Skeletal muscle cell (primary cell): ENCODE data around the gene RHEX.
"Not testable (repeated sequence)": the region's sequence is repeated elsewhere in the genome, so short reads cannot be mapped to it uniquely, and the experiment has no call there.

Source experiments
- DNase-seq: peaks from one replicate; pipeline ENCODE4 v3.0.0-alpha.2; 2010; ENCODE audit warnings: low read depth
- H3K4me3 ChIP-seq: 2 replicates; pipeline ENCODE4 v1.5.1; 2011; ENCODE audit warnings: low read depth, mild to moderate bottlenecking, control low read depth, low read length, moderate library complexity

The RHEX gene, protein sequence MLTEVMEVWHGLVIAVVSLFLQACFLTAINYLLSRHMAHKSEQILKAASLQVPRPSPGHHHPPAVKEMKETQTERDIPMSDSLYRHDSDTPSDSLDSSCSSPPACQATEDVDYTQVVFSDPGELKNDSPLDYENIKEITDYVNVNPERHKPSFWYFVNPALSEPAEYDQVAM

DNA sequence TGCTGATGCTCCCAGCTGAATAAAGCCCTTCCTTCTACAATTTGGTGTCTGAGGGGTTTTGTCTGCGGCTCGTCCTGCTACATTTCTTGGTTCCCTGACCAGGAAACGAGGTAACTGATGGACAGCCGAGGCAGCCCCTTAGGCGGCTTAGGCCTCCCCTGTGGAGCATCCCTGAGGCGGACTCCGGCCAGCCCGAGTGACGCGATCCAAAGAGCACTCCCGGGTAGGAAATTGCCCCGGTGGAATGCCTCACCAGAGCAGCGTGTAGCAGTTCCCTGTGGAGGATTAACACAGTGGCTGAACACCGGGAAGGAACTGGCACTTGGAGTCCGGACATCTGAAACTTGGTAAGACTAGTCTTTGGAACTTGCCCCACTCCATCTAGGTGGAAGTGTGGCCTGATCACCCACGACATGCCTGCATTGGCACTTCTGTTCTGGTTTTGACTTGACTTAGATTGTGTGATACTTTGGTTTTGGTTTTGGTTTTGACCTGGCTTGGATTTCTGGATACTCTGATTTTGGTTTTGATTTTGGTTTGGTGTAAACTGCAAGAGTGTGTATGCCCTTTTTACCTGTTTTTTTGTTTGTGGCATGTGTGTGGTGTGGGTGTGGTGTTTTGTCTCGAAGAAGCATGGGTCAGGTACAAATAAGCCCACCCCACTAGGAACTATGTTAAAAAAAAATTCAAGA is at the start of gene RHEX:
Gene RHEX, plus strand, starts transcription at position 255 of the 692 bp plus-strand sequence. CDS start 44,656 bp downstream, outside the sequence.
- not testable (repeated sequence) for DNase-seq, H3K4me3 ChIP-seq

DNA sequence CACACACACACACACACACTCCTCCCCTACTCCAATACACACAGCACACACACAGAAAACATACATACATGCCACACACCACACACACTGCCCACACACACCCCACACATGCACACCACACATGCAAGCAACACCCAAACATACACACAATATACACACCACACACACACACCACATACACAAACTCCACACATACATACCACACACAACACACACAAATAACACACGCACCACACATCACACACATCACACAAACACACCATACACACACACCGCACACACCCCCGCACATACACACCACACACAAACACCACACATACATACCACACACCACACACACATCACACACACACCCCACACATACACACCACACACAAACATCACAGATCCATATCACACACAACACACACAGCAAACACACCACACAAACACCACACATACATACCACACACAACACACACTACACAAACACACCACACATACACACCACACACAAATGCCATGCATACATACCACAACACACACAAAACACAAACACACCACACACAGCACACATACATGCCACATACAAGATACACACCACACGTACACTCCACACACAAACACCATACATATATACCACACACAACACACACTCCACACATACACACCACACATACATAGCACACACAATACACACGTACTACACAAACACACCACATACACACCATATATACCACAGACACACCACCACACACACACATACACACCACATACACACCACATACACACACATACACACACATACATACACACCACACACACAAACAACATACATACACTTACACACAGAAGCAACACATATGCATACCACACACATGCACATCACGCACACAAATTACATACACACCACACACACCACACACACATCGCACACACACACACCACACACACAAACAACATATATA is 48.8 kb upstream of the RHEX start:
- no peak for DNase-seq
- no peak overlapping the region for H3K4me3 ChIP-seq

DNA sequence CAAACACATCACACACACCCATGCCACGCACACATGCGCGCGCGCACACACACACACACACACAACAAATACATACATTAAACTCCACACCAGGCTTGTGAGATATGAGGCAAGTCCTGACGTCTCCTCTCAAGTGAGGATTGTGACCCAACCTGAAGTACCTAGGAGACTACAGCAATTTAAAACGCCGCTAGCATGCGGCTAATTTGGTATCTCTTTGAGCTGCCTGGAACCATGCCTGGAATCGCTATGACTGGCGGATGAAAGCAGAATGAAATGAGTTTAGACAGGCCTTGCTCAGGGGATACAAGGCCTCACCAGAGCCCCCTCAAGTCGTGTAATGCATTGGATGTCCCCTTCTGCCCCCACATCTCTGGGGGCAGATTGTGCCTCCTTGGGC is 48.1 kb upstream of the RHEX start:
- H3K4me3 ChIP-seq: no peak overlapping the region
- no peak for DNase-seq

DNA sequence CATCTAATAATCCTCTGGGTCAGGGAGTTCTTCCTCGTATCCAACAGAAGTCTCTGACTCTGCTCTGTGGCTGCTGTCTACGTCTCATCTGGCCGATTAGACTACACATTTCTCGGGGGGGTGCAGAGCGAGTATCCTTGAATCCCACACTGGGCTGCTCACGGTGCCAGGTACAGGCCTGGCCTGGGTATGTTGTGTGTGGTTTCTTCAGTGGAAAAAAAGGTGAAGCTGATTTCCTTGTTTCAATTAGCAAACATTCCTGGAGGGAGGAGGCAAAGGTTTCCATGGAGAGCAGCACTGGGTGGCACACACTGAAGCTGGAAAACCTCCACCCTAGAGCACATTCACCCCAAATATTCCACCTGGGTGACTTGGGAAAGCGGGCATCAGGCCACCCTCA is 47.7 kb upstream of the RHEX start:
- DNase-seq: no peak
- no peak overlapping the region for H3K4me3 ChIP-seq

DNA sequence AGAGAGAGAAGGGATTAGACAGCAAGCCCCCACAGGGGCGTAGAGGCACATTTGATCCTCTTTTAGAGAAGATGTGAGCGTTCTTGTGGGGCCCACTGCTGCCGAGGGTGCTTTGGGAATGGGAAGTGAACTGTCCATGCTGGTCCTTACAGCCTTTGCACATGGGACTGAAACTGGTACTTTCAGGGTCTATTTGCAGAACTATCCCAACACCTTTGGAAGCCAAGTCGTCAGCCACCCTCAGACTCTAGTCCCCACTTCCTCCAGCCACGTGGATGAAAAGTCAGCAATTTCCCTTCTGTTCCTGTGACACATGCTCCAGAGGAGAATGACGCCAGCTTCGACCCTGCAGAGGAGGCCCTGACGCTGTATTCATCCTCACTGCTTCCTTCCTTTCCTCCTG is 47.2 kb upstream of the RHEX start:
- DNase-seq: no peak

DNA sequence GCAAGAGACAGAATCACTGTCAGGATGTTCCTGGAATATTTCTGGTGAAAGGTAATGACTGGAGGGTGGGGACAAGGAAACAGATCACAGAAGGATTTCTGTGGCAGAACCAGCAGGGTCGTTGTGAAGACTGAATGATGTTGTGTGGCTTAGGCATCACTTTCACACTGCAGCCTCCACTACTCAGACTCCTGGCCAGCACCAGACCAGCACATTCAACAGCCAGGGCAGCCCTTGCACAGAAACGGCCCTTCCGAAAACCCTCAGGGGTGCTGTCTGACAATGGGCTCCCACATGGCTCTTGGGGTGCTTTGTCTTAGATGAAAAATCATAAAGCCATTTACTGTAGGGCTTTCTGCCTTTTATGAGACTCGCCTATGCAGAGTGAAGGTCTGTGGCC is 46.0 kb upstream of the RHEX start:
- DNase-seq: no peak
- H3K4me3 ChIP-seq: no peak overlapping the region

More for the DNA sequence above, 47.2 kb upstream of the RHEX start:
- no peak overlapping the region for H3K4me3 ChIP-seq

DNA sequence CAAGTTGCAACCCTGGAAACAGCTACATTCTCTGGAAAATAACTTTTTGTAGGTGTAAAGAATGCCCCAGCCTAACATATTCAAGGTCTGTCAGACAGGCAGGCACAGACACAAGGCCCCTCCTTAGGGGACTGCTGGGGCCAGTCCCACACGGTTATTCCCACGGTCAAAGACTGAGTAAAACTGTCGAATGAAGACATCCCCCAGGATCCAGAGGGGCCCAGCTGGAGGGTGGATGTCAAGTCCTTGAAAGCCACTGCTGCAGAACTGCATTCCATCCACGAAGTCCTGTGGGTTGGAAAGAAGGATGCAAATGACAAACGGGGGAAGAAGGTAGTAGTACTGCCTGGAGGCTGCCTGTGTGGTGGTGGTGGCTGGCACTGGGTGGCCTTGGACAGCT is 42.9 kb upstream of the RHEX start:
- DNase-seq: no peak
- no peak overlapping the region for H3K4me3 ChIP-seq

DNA sequence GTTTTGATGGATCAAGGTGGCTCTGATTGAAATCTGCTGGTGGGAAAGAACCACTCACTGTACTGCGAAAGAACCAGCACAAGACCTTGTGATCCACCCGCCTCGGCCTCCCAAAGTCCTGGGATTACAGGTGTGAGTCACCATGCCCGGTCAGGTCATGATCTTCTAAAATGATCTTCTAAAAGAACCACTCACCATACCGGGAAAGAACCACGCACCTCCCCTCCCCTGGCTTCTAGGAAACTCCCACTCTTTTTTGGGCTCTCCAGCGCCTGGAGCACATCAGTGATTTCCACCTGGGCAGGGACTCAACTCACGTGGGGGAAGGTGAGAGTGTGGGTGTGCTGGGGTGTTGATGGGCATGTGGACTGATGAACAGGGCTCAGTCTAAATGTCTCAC is 41.9 kb upstream of the RHEX start:
- H3K4me3 ChIP-seq: no peak overlapping the region
- no peak for DNase-seq

DNA sequence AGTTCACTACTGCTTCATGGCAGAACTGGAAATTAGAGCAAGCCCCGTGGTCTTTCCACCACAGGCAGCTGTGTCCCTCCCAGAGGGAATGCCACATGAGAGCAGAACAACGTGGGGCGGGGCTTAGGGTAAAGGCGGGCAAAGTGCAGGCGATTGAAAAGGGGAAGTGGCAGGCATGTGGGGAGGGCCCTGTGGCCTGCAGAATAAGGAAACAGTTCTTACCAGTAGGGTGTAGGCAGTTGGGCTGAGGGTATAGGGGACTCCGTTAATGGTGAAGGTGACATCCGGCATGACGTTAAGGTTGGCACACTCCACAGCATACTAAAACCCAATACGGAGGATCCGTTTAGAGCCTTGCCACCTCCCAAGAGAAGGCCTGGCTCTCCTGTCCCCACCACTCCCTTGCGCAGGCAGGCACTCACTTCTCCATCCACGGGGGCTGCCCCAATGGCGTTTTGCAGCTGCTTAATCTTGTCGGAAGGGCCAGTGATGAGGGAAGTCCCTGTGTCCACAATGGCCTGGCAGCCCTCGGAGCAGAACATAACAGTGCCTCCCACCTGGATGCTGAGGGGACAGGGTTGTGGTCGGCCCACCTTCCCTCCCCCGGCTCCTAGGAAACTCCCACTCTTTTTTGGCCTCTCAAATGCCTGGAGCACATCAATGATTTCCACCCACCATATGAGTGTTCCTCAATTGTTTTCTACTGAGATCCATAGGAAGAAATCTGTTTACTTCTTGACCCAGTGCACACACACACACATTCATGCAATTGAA is 40.7 kb upstream of the RHEX start:
- DNase-seq: no peak

DNA sequence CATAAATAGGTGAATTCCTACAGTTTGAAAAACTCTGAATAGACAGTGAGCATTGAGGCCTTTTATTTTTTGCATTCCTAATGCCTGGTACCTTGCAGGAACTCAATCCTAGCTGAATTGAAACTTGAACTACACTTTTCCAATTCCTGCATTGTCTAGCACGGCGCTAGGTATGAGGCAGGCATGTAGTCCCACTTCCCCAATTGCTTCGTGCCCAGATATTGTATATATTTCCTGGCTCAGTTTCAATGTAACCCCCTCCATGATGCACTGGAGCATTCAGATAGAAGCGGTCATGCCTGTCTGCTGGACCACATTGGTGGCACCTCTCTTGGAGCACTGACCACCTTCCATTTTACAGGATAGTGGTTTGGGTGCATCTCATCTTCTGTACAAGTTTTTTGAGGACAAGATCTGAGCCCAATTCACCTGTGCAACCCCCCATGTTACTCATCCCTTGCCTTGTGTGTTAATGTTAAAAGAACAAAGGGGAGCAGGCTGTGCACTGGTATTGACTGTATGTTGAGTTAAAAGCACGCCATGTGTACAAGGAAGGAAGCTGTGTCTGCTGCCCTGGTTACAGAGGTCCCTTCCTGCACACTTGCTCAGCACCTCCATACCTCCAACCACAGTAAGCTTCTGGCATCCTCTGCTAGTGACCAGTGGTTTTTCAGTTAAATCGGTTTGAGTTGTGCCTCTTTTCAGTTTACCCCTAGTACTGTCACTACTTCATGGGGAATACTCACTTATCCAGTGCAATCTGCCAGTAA is 39.8 kb upstream of the RHEX start:
- DNase-seq: no peak
- H3K4me3 ChIP-seq: no peak overlapping the region

More for the DNA sequence above, 40.7 kb upstream of the RHEX start:
- no peak overlapping the region for H3K4me3 ChIP-seq

DNA sequence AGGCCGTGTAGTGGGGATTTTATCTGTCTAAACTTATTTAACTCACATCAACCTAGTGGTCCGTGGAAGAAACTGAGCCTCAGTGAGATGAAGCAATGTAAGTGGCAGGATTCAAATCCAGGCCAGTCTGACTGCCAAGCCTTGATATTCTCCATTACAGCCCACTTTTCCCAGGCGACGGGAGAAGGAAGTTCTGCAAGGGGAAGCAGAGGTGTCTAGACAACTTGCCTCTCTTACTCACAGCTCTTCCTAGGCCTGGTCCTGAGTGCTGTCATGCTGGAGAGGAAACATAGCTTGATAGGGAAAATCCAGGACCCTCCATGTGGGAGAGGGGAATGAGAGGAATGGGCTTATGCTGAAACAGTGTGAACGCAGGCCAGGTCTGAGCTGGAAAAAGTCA is 38.4 kb upstream of the RHEX start:
- DNase-seq: no peak
- no peak overlapping the region for H3K4me3 ChIP-seq

DNA sequence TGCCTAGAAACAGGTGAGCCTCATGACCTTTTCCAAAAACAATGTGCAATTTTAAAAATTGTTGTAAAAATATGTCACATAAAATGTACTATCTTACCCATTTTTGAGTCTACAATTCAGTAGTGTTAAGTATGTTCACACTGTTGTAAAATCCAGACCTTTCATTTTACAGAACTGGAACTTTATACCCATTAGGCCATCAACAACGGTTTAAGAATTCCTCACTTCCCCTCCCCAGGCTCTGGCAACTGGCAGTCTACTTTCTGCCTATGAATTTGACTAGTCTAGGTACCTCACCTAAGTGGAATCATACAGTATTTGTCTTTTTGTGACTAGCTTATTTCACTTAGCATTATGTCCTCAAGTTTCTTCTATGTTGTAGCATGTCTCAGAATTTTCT is 37.9 kb upstream of the RHEX start:
- no peak overlapping the region for H3K4me3 ChIP-seq
- no peak for DNase-seq

DNA sequence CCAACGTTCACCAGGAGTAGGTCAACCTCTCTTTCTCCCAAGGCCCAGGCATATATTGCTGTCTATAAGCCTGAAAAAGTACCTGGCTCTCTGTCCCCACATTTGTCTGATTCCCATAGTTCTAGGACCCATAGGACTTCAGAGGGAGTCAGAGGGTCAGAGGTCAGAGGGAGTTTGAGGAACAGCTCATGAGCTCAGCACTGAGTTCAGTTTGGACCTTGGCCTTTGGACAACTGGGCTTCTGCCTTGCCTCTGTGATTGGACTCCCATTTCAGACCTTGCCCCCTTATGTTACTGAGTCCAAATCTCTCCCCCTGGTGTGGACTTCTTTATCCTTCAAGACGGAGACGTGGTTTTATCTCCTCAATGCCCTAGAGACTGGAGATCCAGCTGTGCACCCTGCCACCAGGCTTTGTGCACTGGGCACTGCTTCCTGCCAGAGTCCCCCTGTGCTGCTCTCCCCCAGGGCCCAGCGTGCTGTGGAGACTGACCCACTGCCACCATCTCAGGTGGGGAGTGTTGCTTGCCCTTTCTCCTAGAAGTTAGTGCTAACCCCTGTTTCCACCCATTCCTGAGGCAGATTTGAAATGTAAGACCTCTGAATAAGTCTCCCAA is 32.5 kb upstream of the RHEX start:
- no peak overlapping the region for H3K4me3 ChIP-seq
- DNase-seq: no peak

DNA sequence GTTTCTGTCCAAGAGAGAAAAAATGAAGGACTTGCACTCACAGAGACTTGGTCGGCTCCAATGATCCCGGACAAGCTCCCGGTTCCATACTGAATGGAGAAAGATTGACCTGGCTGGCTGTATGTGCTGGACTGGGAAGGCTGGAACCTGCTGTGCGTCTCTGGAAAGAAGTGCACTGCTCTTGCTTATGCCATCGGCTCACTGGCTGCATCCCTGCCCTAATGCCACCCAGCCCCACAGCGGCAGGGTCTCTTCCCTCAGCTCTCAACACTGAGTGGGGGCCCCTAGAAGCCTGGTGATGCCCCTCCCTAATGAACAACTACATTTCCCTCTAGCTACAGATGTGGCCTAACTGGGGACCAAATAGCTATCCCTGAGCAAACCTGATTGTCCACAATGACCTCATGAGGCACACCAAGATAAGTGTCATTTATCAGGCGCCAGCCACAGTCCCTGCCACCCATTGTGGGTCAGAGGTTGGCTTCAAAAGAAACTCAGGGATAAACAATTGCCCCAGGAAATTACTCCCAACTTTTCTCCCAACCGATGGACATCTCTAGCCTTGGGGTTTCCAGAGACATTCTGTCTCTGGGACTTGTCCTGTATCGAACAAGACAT is 31.9 kb upstream of the RHEX start:
- no peak overlapping the region for H3K4me3 ChIP-seq
- no peak for DNase-seq

DNA sequence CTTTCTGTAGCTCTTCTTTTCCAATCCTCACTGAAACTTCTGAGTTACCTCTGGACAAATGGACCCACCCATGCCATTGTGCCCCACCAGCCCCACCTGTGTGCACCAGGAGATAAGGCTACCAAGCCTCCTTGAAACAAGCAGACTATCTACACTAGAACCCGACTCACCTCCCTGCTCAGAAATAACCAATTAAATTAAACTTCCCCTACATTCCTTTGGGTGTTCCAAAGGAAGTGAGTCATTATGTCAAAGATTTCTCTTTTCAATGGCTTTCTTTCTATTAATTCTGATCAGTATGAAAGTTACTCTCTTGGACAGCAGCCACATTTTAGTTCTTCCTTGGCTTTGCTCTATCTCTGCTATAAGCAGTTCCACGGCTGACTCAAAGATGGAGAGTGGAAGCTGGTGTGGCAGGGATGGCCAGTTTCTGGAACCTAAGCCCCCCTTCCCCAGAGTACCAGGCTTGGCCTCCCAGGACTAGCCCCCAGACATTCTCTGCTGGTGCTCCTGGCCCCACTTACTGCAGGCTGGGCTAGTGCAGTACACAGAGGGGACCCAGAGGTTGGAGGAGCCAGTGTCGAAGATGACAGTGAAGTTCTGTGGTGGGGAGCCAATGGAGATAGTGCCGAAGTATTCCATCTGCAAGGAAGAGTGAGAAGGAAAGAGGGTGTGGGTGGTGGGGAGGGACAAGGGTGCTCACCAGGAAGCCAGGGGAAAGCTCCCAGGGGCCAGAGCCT is 31.2 kb upstream of the RHEX start:
- DNase-seq: no peak
- H3K4me3 ChIP-seq: no peak overlapping the region

DNA sequence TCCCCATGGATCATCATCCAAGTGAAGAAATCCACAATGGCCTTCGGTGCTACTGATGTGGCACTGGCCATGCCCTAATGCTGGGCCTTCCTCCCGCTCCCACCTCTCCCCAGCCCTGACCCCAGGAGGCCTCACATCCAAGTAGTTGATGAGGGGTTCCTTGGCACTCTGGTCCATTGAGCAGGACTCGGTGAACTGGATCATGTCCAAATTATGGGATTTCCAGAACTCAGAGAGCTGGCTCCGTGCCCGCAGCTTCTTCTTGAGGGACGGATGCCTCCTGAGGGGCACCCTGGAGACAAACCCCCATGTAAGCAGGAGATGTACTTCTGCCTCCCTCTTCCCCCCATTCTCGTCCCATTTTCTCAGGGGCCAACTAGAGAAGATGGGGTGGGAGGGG is 30.2 kb upstream of the RHEX start:
- DNase-seq: no peak
- H3K4me3 ChIP-seq: no peak overlapping the region

DNA sequence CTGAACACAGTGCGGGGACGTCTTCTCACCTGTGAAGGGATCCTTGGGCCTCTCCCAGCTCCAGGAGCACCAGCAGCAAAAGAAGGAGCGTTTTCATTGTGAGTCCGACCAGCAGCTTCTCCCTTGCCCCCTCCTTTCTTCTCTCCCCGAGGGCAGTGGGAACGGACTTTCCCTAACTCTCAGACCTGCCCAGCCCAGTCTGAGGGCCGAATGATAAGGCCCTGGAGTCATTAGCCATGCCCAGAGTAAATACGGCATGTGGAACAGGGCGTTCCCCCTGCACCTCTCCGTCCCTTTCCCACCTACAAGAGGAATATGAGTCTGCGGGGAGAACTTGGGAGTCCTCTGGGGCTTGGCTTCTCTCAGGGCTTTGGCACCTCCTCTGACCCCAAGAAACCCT is 29.3 kb upstream of the RHEX start, which contains the start of gene CTSE:
Gene CTSE, minus strand, starts transcription at position 201 of the 400 bp plus-strand sequence. Its CDS starts 104 bp downstream, at position 97.
- DNase-seq: no peak
- no peak within 1 kb of the TSS for H3K4me3 ChIP-seq
